SK-N-SH treated with all-trans-retinoic acid at 6 μM for 48 hours (cell line): ENCODE results near the gene ITM2B.

ENCODE experiments used
- BACH2 ChIP-seq: fragments of 250-450 bp; sonication (Bioruptor Pico); IDR thresholded peaks from 2 replicates; pipeline ENCODE4 v1.9.0; 2021; ENCODE audit warnings: mild to moderate bottlenecking, borderline replicate concordance
- CSDC2 ChIP-seq: fragments of 250-450 bp; sonication (Bioruptor Pico); IDR thresholded peaks from 2 replicates; pipeline ENCODE4 v1.5.0; 2020; ENCODE audit warnings: mild to moderate bottlenecking, moderate library complexity
- GLIS3 ChIP-seq: fragments of 250-450 bp; sonication (Bioruptor Pico); IDR thresholded peaks from 2 replicates; pipeline ENCODE4 v1.5.0; 2020; ENCODE audit warnings: mild to moderate bottlenecking, moderate library complexity
- PATZ1 ChIP-seq: fragments of 250-450 bp; sonication (Bioruptor Pico); IDR thresholded peaks from 2 replicates; pipeline ENCODE4 v1.8.0; 2020; ENCODE audit warnings: mild to moderate bottlenecking, moderate library complexity, borderline replicate concordance
- POU6F1 ChIP-seq: fragments of 250-450 bp; sonication (Bioruptor Pico); IDR thresholded peaks from 2 replicates; pipeline ENCODE4 v1.8.0; 2021; ENCODE audit warnings: low read depth, mild to moderate bottlenecking, moderate library complexity, borderline replicate concordance
- RARB ChIP-seq: fragments of 250-450 bp; sonication (Bioruptor Pico); IDR thresholded peaks from 2 replicates; pipeline ENCODE4 v1.8.0; 2021; ENCODE audit warnings: mild to moderate bottlenecking, moderate library complexity
- TOX ChIP-seq: fragments of 250-450 bp; sonication (Bioruptor Pico); IDR thresholded peaks from 2 replicates; pipeline ENCODE4 v1.8.0; 2021; ENCODE audit warnings: mild to moderate bottlenecking, moderate library complexity, borderline replicate concordance
- TSHZ2 ChIP-seq: fragments of 250-450 bp; sonication (Bioruptor Pico); IDR thresholded peaks from 2 replicates; pipeline ENCODE4 v1.5.0; 2020; ENCODE audit warnings: mild to moderate bottlenecking, moderate library complexity
- ZC3H10 ChIP-seq: fragments of 250-450 bp; sonication (Bioruptor Pico); IDR thresholded peaks from 2 replicates; pipeline ENCODE4 v1.5.1; 2021; ENCODE audit warnings: mild to moderate bottlenecking, moderate library complexity
- ZFP30 ChIP-seq: fragments of 450-650 bp; formaldehyde crosslinking; IDR thresholded peaks from 2 replicates; pipeline ENCODE4 v1.5.0; 2022; ENCODE audit warnings: mild to moderate bottlenecking, moderate library complexity

GRCh38 chr13:48192411-48192935 is 40.5 kb upstream of the ITM2B start:
- TF ChIP-seq CSDC2 (CRISPR knock-in tag): no peak
- no peak for TF ChIP-seq PATZ1
- no peak for TF ChIP-seq ZC3H10 (CRISPR knock-in tag)
- TF ChIP-seq TSHZ2 (CRISPR knock-in tag): no peak
- no peak for TF ChIP-seq RARB (CRISPR knock-in tag)
- TF ChIP-seq TOX (CRISPR knock-in tag): no peak
- TF ChIP-seq POU6F1 (CRISPR knock-in tag): no peak
- no peak for TF ChIP-seq GLIS3
- TF ChIP-seq ZFP30: no peak
- TF ChIP-seq BACH2 (CRISPR knock-in tag): no peak
